IMR-90 (cell line): Measurements from ENCODE around the gene TATDN2. TPM values are rescaled to one million over a fixed set of nuclear protein-coding genes. Genes with fewer than 3 reads are reported as not detected.

Experiments
- ATAC-seq: fragments of 200-7000 bp; cut with Tn5 transposase; 2 replicates; pipeline ENCODE4 v1.9.1; 2020; ENCODE audit warnings: low read depth, mild to moderate bottlenecking, moderate library complexity
- BruUV-seq: library from RNA; stranded (reverse); fragments of 400-500 nt; replicated peaks from 2 replicates; lab custom pipeline; 2021; lab: Mats Ljungman, UMichigan
- CTCF ChIA-PET: fragments of 300-600 bp; formaldehyde crosslinking; extraction: SDS; loops from one replicate; lab custom pipeline; 2021; ENCODE audit warnings: antibody characterized with exemption; lab: Yijun Ruan, JAX
- POLR2A ChIA-PET: fragments of 300-600 bp; sonication (Branson Sonifier 250); formaldehyde crosslinking; loops from one replicate; lab custom pipeline; 2022; ENCODE audit warnings: antibody characterized with exemption; ENCODE audit not compliant: unreplicated experiment; lab: Charles Lee
- DNase-seq: peaks from one replicate; pipeline ENCODE4 v3.0.0; 2013
- H2AFZ ChIP-seq: replicated peaks from 2 replicates; pipeline ENCODE3; 2013; ENCODE audit warnings: low read length, mild to moderate bottlenecking; ENCODE audit not compliant: poor library complexity
- H2AK5ac ChIP-seq: 2 replicates; pipeline ENCODE4 v1.6.1; 2013; ENCODE audit warnings: low read depth, low read length, inconsistent platforms
- H2AK9ac ChIP-seq: replicated peaks from 2 replicates; pipeline ENCODE3; 2013; ENCODE audit warnings: mild to moderate bottlenecking, low read depth, low read length, moderate library complexity; ENCODE audit not compliant: poor library complexity
- H2BK120ac ChIP-seq: 2 replicates; pipeline ENCODE4 v1.6.1; 2013; ENCODE audit warnings: low read depth, low read length, inconsistent platforms
- H2BK15ac ChIP-seq: 3 replicates; pipeline ENCODE4 v1.6.1; 2013; ENCODE audit warnings: low read depth, low read length, inconsistent platforms
- H2BK20ac ChIP-seq: 2 replicates; pipeline ENCODE4 v1.6.1; 2013; ENCODE audit warnings: low read depth, mild to moderate bottlenecking, inconsistent platforms, low read length, moderate library complexity
- H2BK5ac ChIP-seq: 2 replicates; pipeline ENCODE4 v1.6.1; 2013; ENCODE audit warnings: mild to moderate bottlenecking, low read depth, low read length, inconsistent platforms; ENCODE audit not compliant: poor library complexity, severe bottlenecking
- H3K14ac ChIP-seq: replicated peaks from 2 replicates; pipeline ENCODE4 v1.6.1; 2013; ENCODE audit warnings: low read depth, low read length, inconsistent platforms
- H3K18ac ChIP-seq: 2 replicates; pipeline ENCODE4 v1.6.1; 2013; ENCODE audit warnings: low read depth, low read length, control low read depth
- H3K23ac ChIP-seq: 2 replicates; pipeline ENCODE4 v1.6.1; 2013; ENCODE audit warnings: low read depth, low read length, inconsistent platforms
- H3K27ac ChIP-seq: 2 replicates; pipeline ENCODE4 v1.5.1; 2013; ENCODE audit warnings: mild to moderate bottlenecking, control low read depth, low read length; ENCODE audit not compliant: insufficient read depth
- H3K27me3 ChIP-seq: 2 replicates; pipeline ENCODE4 v1.6.1; 2013; ENCODE audit warnings: low read length; ENCODE audit not compliant: control insufficient read depth, insufficient read depth
- H3K36me3 ChIP-seq: 2 replicates; pipeline ENCODE4 v1.6.1; 2013; ENCODE audit warnings: low read length, mixed read lengths; ENCODE audit not compliant: control insufficient read depth, insufficient read depth
- H3K4ac ChIP-seq: 2 replicates; pipeline ENCODE4 v1.6.1; 2013; ENCODE audit warnings: low read depth, low read length, inconsistent platforms
- H3K4me1 ChIP-seq: 2 replicates; pipeline ENCODE4 v1.6.1; 2013; ENCODE audit warnings: low read length, mixed read lengths; ENCODE audit not compliant: control insufficient read depth, insufficient read depth
- H3K4me2 ChIP-seq: 2 replicates; pipeline ENCODE4 v1.6.1; 2013; ENCODE audit warnings: low read depth, mild to moderate bottlenecking, control low read depth, low read length, moderate library complexity
- H3K4me3 ChIP-seq: 2 replicates; pipeline ENCODE4 v1.5.1; 2013; ENCODE audit warnings: low read depth, mild to moderate bottlenecking, control low read depth, low read length, moderate library complexity; ENCODE audit not compliant: insufficient read depth
- H3K56ac ChIP-seq: 2 replicates; pipeline ENCODE4 v1.6.1; 2013; ENCODE audit warnings: low read length, inconsistent platforms; ENCODE audit not compliant: insufficient read depth; ENCODE audit errors: extremely low read depth
- H3K79me1 ChIP-seq, 2 experiments: 2 replicates each; pipeline ENCODE4 v1.6.1; 2013; ENCODE audit warnings: low read length in 2 of 2, inconsistent platforms in 1 of 2, low read depth in 1 of 2
- H3K9ac ChIP-seq: 2 replicates; pipeline ENCODE4 v1.6.1; 2013; ENCODE audit warnings: low read depth, low read length, control low read depth
- H3K9me1 ChIP-seq: 2 replicates; pipeline ENCODE4 v1.6.1; 2013; ENCODE audit warnings: low read length, inconsistent platforms; ENCODE audit not compliant: insufficient read depth
- H3K9me3 ChIP-seq: 2 replicates; pipeline ENCODE4 v1.6.1; 2013; ENCODE audit warnings: low read length; ENCODE audit not compliant: control insufficient read depth, insufficient read depth
- H4K20me1 ChIP-seq: 2 replicates; pipeline ENCODE4 v1.6.1; 2013; ENCODE audit warnings: low read length, inconsistent platforms; ENCODE audit not compliant: insufficient read depth
- H4K5ac ChIP-seq: 2 replicates; pipeline ENCODE4 v1.6.1; 2013; ENCODE audit warnings: mild to moderate bottlenecking, low read depth, low read length, control low read depth
- H4K8ac ChIP-seq, 2 experiments: 2 replicates each; pipeline ENCODE4 v1.6.1; 2013; ENCODE audit warnings: low read depth in 2 of 2, low read length in 2 of 2, control low read depth in 1 of 2, inconsistent platforms in 1 of 2
- H4K91ac ChIP-seq: 2 replicates; pipeline ENCODE4 v1.6.1; 2013; ENCODE audit warnings: low read depth, low read length, inconsistent platforms; ENCODE audit not compliant: insufficient read depth
- BHLHE40 ChIP-seq: fragments of 150-350 bp; IDR thresholded peaks from 2 replicates; pipeline ENCODE4 v1.6.1; 2016; ENCODE audit warnings: mild to moderate bottlenecking, low read depth, low read length
- CTCF ChIP-seq: conservative IDR thresholded peaks from 2 replicates; pipeline ENCODE4 v1.5.1; 2012; ENCODE audit warnings: mild to moderate bottlenecking, low read depth, low read length, improper control_type of control experiment
- FOS ChIP-seq: fragments of 150-350 bp; IDR thresholded peaks from 2 replicates; pipeline ENCODE4 v1.6.1; 2016; ENCODE audit warnings: low read depth, low read length
- MXI1 ChIP-seq: IDR thresholded peaks from 2 replicates; pipeline ENCODE4 v1.6.1; 2012; ENCODE audit warnings: low read depth, mild to moderate bottlenecking, low read length, moderate library complexity, borderline replicate concordance
- RAD21 ChIP-seq: IDR thresholded peaks from 2 replicates; pipeline ENCODE4 v1.6.1; 2012; ENCODE audit warnings: low read length, improper control_type of control experiment
- RCOR1 ChIP-seq: IDR thresholded peaks from 2 replicates; pipeline ENCODE4 v1.6.1; 2012; ENCODE audit warnings: mild to moderate bottlenecking, low read length, improper control_type of control experiment; ENCODE audit not compliant: insufficient replicate concordance
- WGBS, 2 experiments: methylation state at CpG; one replicate each; pipeline versions ENCODE4 v1.1.5 to v1.1.7; 2013; ENCODE audit warnings: missing lambda C conversion rate in 2 of 2; ENCODE audit not compliant: insufficient read length in 1 of 2; ENCODE audit errors: extremely low coverage in 2 of 2; 5-methylcytosine and 5-hydroxymethylcytosine counted together
- dilution Hi-C: fragments of 300-500 bp; cut with HindIII; formaldehyde crosslinking; loops from one replicate; pipeline ENCODE4 v1.14.3; 2018; ENCODE audit warnings: low sequenced_read_pairs; ENCODE audit not compliant: unreplicated experiment
- in situ Hi-C: fragments of 300-500 bp; cut with MboI; formaldehyde crosslinking; loops from 3 replicates; pipeline ENCODE4 v1.14.3; 2019; ENCODE audit warnings: low sequenced_read_pairs, inconsistent platforms, mixed read lengths
- intact Hi-C: fragments of 100-400 bp; cut with micrococcal nuclease; formaldehyde crosslinking; loops from 2 replicates; pipeline ENCODE4 v1.10.0; 2022
- polyA plus RNA-seq, 3 experiments: library from polyadenylated mRNA; depleted of rRNA; stranded (reverse); fragments of >200 nt; gene quantifications; 2 replicates each; pipeline ENCODE4 v1.2.3, GENCODE V29; 2012; ENCODE audit warnings: low replicate concordance in 1 of 3
- total RNA-seq: library from RNA; depleted of rRNA; stranded (reverse); fragments of >200 nt; gene quantifications from 2 replicates; pipeline ENCODE4 v1.2.3, GENCODE V29; 2012

TATDN2 gene
- total and polyA plus RNA-seq, 2 of the 4 experiments (the other 2 are of a cell fraction), result 9.0 to 18.8 TPM

- ChIA-PET POLR2A (no interaction called here), CTCF (interaction anchor here (0.5 kb wide), 1 partner anchor 137 kb away, joined by 3 read pairs; no protein-coding TSS in a partner anchor)
- Histone ChIP-seq H3K4me2 (no peak overlapping the region), H3K9ac (no peak overlapping the region), H3K18ac (no peak overlapping the region), H3K14ac (no peak overlapping the region), H2AFZ (no peak overlapping the region), H2BK15ac (no peak overlapping the region), H3K36me3 (peaks cover 77% of the 10 kb centered on the region), H4K5ac (no peak overlapping the region), H2AK9ac (no peak overlapping the region), H4K20me1 (peaks cover 36% of the 10 kb centered on the region), H2BK5ac (no peak overlapping the region), H3K79me1 (peaks cover 22 to 45% of the 10 kb centered on the region in 2 experiments), H4K8ac (no peak overlapping the region), H2BK20ac (0 out of 2 replicates have a peak overlapping the region, but pooled peaks have one; percentile 18), H3K4ac (no peak overlapping the region), H3K23ac (no peak overlapping the region), H3K27ac (no peak overlapping the region), H2AK5ac (no peak overlapping the region), H3K9me3 (no peaks in the 10 kb centered on the region), H2BK120ac (no peak overlapping the region), H3K4me3 (no peak overlapping the region), H3K27me3 (no peaks in the 10 kb centered on the region), H4K91ac (no peak overlapping the region), H3K56ac (no peak overlapping the region), H3K9me1 (0 out of 2 replicates have a peak, but pooled peaks cover 5% of the 10 kb centered on the region), H3K4me1 (peaks cover under 1% of the 10 kb centered on the region; the same call in 1 of the 2 replicates)
- intact Hi-C loops (no loop called here), dilution Hi-C loops (no loop called here), in situ Hi-C loops (no loop called here)
- DNase-seq (no peak), ATAC-seq (no peak)
- no TSS peak for BruUV-seq
- WGBS, 2 experiments, result 100% methylated on average over 3 of the region's 8 CpGs; no CpG with 5 or more reads in 1 of the 2 experiments
- TF ChIP-seq MXI1, result no peak
- TF ChIP-seq BHLHE40, result no peak
- TF ChIP-seq FOS, result no peak
- TF ChIP-seq CTCF, result no peak
- TF ChIP-seq RCOR1, result no peak
- TF ChIP-seq RAD21, result no peak
These were observed 56.6 kb downstream of the TATDN2 start for GRCh38 chr3:10304905-10305304.
